Stomach smooth muscle (tissue), 2 donors: ENCODE data around the gene USP35.

Experiments used
- H3K27ac ChIP-seq: one replicate; pipeline ENCODE4 v1.7.0; 2013; ENCODE audit warnings: mild to moderate bottlenecking, low read length, inconsistent platforms
- H3K27me3 ChIP-seq, 2 donors: one replicate each; pipeline ENCODE4 v1.7.0; 2013; ENCODE audit warnings: low read length in 2 of 2; ENCODE audit not compliant: insufficient read depth in 2 of 2, control insufficient read depth in 1 of 2
- H3K36me3 ChIP-seq, 2 donors: one replicate each; pipeline ENCODE4 v1.7.0; 2013; ENCODE audit warnings: low read length in 2 of 2; ENCODE audit not compliant: control insufficient read depth in 2 of 2, insufficient read depth in 2 of 2
- H3K4me1 ChIP-seq: one replicate; pipeline ENCODE4 v1.7.0; 2013; ENCODE audit warnings: low read length; ENCODE audit not compliant: control insufficient read depth, insufficient read depth
- H3K4me3 ChIP-seq, 2 donors: one replicate each; pipeline ENCODE4 v1.7.0; 2013; ENCODE audit warnings: low read length in 2 of 2
- H3K9ac ChIP-seq, 2 donors: one replicate each; pipeline ENCODE4 v1.7.0; 2013; ENCODE audit warnings: low read length in 2 of 2, mild to moderate bottlenecking in 1 of 2
- H3K9me3 ChIP-seq, 2 donors: one replicate each; pipeline ENCODE4 v1.7.0; 2013; ENCODE audit warnings: low read length in 2 of 2; ENCODE audit not compliant: control insufficient read depth in 2 of 2
- donor health status: healthy.
- donor health status: Pancreatic carcinoma.

USP35 gene

GRCh38 chr11:78151804-78152203 lies 36.9 kb upstream of the USP35 start:
- no peak overlapping the region for H3K27ac ChIP-seq
- no peaks in the 10 kb centered on the region for H3K27me3 ChIP-seq
- H3K4me3 ChIP-seq: no peak overlapping the region
- H3K36me3 ChIP-seq: no peaks in the 10 kb centered on the region
- peaks cover 15% of the 10 kb centered on the region for H3K4me1 ChIP-seq
- H3K9me3 ChIP-seq: no peaks in the 10 kb centered on the region
- no peak overlapping the region for H3K9ac ChIP-seq

- H3K9ac ChIP-seq: no peak overlapping the region
- H3K36me3 ChIP-seq: no peaks in the 10 kb centered on the region
- no peaks in the 10 kb centered on the region for H3K9me3 ChIP-seq
- peaks cover 24% of the 10 kb centered on the region for H3K4me1 ChIP-seq
- no peaks in the 10 kb centered on the region for H3K27me3 ChIP-seq
- no peak overlapping the region for H3K4me3 ChIP-seq
- H3K27ac ChIP-seq: no peak overlapping the region
Observed at GRCh38 chr11:78156127-78156844, 32.4 kb upstream of the USP35 start.

GRCh38 chr11:78158987-78159652 lies 29.6 kb upstream of the USP35 start:
- H3K4me3 ChIP-seq: no peak overlapping the region
- H3K9ac ChIP-seq: peak overlapping the region in 1 of 2 donors; percentile 9
- H3K9me3 ChIP-seq: no peaks in the 10 kb centered on the region
- H3K27ac ChIP-seq: peak overlapping the region; percentile 60
- H3K4me1 ChIP-seq: peaks cover 51% of the 10 kb centered on the region
- H3K36me3 ChIP-seq: no peaks in the 10 kb centered on the region
- no peaks in the 10 kb centered on the region for H3K27me3 ChIP-seq

GRCh38 chr11:78160557-78160956 lies 28.2 kb upstream of the USP35 start:
- Histone ChIP-seq H3K27me3 (no peaks in the 10 kb centered on the region), H3K9me3 (no peaks in the 10 kb centered on the region), H3K9ac (no peak overlapping the region), H3K36me3 (no peaks in the 10 kb centered on the region), H3K4me3 (no peak overlapping the region), H3K27ac (no peak overlapping the region), H3K4me1 (peaks cover 54% of the 10 kb centered on the region)

GRCh38 chr11:78161346-78161745 lies 27.4 kb upstream of the USP35 start:
- no peak overlapping the region for H3K4me3 ChIP-seq
- peaks cover 56% of the 10 kb centered on the region for H3K4me1 ChIP-seq
- no peaks in the 10 kb centered on the region for H3K9me3 ChIP-seq
- H3K27me3 ChIP-seq: no peaks in the 10 kb centered on the region
- peak overlapping the region; percentile 76 for H3K27ac ChIP-seq
- no peak overlapping the region for H3K9ac ChIP-seq
- no peaks in the 10 kb centered on the region for H3K36me3 ChIP-seq

- Histone ChIP-seq H3K9me3 (no peaks in the 10 kb centered on the region), H3K36me3 (no peaks in the 10 kb centered on the region), H3K27me3 (no peaks in the 10 kb centered on the region), H3K4me1 (peaks cover 57% of the 10 kb centered on the region), H3K27ac (peak overlapping the region; percentile 76), H3K9ac (no peak overlapping the region), H3K4me3 (no peak overlapping the region)
Observed at GRCh38 chr11:78161962-78162371, 26.8 kb upstream of the USP35 start.

GRCh38 chr11:78163828-78164227 lies 24.9 kb upstream of the USP35 start:
- H3K36me3 ChIP-seq: no peaks in the 10 kb centered on the region
- no peak overlapping the region for H3K27ac ChIP-seq
- no peak overlapping the region for H3K9ac ChIP-seq
- no peak overlapping the region for H3K4me3 ChIP-seq
- peaks cover 68% of the 10 kb centered on the region for H3K4me1 ChIP-seq
- no peaks in the 10 kb centered on the region for H3K27me3 ChIP-seq
- H3K9me3 ChIP-seq: no peaks in the 10 kb centered on the region

GRCh38 chr11:78164471-78164870 lies 24.2 kb upstream of the USP35 start:
- H3K4me3 ChIP-seq: no peak overlapping the region
- peaks cover 69% of the 10 kb centered on the region for H3K4me1 ChIP-seq
- H3K27me3 ChIP-seq: no peaks in the 10 kb centered on the region
- H3K27ac ChIP-seq: no peak overlapping the region
- H3K9ac ChIP-seq: no peak overlapping the region
- no peaks in the 10 kb centered on the region for H3K9me3 ChIP-seq
- H3K36me3 ChIP-seq: no peaks in the 10 kb centered on the region

- Histone ChIP-seq H3K4me3 (peak overlapping the region in 1 of 2 donors; percentile 22), H3K36me3 (peaks cover 0 to 7% of the 10 kb centered on the region in 2 donors), H3K9me3 (no peaks in the 10 kb centered on the region), H3K27me3 (no peaks in the 10 kb centered on the region), H3K9ac (peak overlapping the region; percentile 16 to 21), H3K27ac (peak overlapping the region; percentile 69), H3K4me1 (peaks cover 60% of the 10 kb centered on the region)
Observed at GRCh38 chr11:78166855-78167469, 21.8 kb upstream of the USP35 start.

- H3K4me3 ChIP-seq: peak overlapping the region in 1 of 2 donors; percentile 29
- peak overlapping the region in 1 of 2 donors; percentile 36 for H3K9ac ChIP-seq
- peaks cover 12 to 23% of the 10 kb centered on the region in 2 donors for H3K36me3 ChIP-seq
Observed at GRCh38 chr11:78168539-78169477, 19.9 kb upstream of the USP35 start.

More at GRCh38 chr11:78168539-78169477, 19.9 kb upstream of the USP35 start:
- H3K4me1 ChIP-seq: peaks cover 42% of the 10 kb centered on the region
- peak overlapping the region; percentile 67 for H3K27ac ChIP-seq
- no peaks in the 10 kb centered on the region for H3K27me3 ChIP-seq
- no peaks in the 10 kb centered on the region for H3K9me3 ChIP-seq
